SKM-1 (cell line): ENCODE data around the gene EEF1G.
"Not testable (repeated sequence)": the region's sequence is repeated elsewhere in the genome, so short reads cannot be mapped to it uniquely, and the experiment has no call there.

Experiments
- DNase-seq: peaks from one replicate; lab custom pipeline; 2025; ENCODE audit not compliant: unreplicated experiment; lab: John Stamatoyannopoulos, UW

Gene EEF1G, protein sequence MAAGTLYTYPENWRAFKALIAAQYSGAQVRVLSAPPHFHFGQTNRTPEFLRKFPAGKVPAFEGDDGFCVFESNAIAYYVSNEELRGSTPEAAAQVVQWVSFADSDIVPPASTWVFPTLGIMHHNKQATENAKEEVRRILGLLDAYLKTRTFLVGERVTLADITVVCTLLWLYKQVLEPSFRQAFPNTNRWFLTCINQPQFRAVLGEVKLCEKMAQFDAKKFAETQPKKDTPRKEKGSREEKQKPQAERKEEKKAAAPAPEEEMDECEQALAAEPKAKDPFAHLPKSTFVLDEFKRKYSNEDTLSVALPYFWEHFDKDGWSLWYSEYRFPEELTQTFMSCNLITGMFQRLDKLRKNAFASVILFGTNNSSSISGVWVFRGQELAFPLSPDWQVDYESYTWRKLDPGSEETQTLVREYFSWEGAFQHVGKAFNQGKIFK

DNA sequence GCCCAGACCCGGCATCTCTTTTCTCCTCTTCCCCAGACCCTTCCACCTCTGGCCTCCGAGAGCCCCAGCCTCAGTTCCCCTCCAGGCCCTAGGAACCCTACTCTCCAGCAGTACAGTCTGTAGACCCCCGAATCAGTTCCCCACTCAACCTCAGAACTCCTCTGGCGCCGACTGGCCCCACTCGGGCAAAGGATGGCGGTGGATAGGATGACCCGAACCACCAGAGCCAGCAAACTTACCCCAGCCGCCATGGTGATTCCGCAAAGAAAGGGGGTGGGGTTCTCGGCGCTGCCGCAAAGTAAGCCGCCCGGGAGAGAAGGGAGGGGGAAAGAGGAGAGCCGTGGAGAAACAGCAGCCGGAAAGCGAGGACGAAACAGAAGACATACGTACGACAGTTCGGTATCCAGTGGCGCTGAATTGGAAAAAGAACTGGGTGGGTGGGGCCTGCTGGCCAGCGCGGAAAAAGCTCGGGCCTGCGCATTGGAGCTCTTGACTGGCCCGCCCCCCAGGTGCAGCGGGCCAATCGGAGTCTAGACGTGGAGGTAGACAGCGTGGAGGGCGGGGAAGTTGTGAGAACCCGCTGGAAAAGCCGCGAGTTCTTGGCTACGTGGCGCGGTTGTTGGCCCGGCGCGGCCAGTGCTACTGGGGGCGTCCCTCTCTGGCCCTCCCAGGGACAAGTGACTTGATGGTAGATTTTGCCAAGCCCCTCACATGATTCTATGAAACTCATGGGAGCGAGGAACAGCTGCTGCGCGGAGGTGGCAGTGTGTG, at the start of gene EEF1G:
Gene EEF1G, minus strand, starts transcription at position 300 of the 771 bp plus-strand sequence. Its CDS starts 49 bp downstream, at position 251.
- peak; percentile 99 for DNase-seq

DNA sequence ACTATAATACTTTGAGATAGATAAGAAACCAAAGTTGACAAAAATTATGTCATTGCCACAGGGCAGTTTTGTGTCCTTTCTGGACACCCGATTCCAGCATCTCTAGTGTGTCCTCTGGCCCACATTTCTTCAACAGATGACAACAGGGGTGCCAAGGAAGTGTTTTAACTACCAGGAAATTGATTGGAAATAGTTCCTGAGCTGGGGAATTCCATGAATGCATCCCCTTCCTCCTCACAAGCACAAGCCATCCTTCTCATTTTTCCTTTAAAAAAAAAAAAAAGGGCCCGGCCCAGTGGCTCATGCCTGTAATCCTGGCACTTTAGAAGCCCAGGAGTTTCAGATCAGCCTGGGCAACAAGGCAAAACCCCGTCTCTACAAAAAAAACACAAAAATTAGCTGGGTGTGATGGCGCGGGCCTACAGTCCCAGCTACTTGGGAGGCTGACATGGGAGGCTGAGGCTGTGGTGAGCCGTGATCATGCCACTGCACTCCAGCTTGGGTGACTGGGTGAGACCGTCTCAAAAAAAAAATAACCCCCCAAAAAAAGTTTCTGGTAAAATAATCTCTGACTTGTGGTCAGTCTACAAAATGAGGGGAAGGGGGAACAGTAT, 48.9 kb upstream of the EEF1G start:
- no peak for DNase-seq

DNA sequence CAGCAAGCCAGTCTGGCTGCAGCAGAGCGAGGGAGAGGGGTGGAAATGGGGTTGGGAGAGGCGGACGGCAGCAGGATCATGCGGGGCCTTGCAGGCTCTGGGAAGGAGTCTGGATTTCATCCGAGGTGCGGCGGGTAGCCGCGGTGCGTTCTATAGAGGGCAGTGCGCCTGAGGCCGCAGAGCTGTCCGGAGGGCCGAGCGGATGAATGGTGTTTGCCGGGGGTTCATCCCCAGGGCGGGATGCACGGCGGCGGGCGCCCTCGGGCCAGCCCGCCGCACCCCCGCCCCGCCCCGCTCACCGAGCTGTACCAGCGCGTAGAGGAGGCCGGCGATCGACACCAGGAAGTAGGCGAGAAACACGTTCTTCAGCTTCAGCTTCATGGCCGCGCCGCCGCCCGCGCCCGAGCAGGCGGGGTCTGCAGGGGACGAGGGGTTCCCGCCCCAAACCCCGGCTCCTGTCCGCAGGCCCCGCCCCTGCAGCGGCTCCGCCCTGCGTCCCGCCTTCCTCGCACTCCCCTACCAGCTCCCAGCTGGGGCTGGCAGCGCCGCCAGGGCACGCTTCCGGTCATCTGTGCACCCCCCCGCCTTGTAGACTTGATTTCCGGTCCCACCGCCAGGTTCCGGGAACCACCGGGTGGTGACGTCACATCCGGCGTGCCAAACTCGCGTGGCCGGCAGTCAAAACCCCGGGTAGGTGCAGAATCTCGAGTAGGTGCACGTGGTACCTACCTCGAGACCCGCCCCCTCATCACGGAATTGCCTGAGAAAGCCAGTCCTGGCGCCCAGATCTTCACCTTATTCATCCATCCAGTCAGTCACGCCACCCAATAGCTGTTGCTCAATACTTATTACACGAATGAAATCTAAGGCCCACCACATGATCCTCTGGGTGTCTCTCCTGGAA, 48.1 kb upstream of the EEF1G start, which contains the start of gene B3GAT3:
Gene B3GAT3, minus strand, starts transcription at position 420 of the 904 bp plus-strand sequence. Its CDS starts 39 bp downstream, at position 381.
- peak; percentile 93 for DNase-seq

DNA sequence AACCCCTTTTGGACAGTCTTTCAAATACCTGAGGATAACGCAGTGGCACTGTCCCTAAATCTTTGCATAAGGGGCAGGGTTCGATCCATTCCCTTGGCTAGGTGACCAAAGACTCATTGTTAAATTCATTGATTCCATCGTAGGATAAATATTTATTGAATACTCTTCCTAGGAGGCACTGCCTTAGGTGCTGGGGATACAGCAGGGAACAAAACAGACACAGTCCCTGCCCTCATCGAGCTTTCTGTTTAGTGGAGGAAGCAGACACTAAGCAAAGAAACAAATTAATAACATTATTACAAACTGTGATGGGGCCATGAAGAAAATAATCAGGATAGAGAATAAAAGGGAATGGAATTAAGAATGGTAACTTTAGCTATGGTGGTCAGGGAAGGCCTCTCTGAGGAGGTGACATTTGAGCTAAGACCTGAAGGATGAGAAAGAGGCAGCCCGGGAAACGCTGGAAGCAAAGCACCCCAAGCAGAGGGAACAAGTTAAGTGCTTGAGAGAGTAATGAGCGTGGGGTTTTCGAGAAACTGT, 47.4 kb upstream of the EEF1G start:
- DNase-seq = no peak

DNA sequence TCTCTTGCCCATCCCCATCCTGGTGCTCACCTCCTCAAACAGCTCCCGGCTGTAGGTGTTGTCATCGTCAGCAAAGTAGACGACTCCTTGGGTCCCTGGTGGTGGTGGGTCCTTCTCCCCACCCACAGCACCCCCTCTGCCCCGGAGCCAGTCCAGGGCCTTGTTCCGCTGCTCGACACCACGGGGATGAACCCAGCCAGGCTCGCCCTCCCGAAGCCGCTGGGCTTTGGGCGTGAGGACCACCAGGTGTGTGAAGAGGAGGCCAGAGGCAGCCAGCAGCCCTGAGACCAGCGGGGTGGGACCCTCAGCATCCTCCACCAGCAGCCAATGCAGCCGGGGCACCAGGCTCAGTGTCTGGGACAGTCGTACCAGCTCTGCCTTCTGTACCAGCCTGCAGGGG, 43.3 kb upstream of the EEF1G start:
- DNase-seq = not testable (repeated sequence)

DNA sequence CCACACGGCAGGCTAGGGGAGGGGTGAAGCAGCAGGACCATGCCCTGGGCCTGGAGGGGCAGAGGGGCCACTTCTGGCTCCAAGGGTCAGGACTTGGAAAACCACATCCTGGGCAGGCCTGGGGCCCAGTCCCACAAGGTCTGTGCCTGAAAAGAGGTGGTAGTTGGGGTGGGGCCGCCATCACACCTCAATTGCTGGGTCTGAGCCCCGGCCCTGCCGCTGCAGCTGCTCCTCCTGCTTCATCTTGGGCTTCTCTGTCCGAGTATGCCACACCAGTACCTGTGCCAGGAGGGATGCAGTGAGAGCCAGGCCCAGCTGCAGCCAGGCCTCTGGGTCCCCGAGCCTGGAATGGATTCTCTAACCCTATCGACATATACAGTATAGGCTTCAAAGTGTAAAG, 41.8 kb upstream of the EEF1G start:
- no peak for DNase-seq

DNA sequence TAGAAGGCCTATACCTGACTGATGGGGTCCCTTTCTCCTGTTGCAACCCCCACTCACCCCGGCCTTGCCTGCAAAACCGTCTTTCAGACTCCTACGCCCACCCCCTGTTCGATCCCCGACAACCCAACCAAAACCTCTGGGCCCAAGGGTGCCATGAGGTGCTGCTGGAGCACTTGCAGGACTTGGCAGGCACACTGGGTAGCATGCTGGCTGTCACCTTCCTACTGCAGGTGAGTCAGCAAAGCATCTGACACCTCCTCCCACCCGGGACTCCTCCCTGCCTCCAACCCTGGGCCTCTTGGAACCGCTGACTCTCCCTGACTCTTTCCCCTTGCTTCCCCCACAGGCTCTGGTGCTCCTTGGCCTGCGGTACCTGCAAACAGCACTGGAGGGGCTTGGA, 40.6 kb upstream of the EEF1G start:
- DNase-seq = no peak

DNA sequence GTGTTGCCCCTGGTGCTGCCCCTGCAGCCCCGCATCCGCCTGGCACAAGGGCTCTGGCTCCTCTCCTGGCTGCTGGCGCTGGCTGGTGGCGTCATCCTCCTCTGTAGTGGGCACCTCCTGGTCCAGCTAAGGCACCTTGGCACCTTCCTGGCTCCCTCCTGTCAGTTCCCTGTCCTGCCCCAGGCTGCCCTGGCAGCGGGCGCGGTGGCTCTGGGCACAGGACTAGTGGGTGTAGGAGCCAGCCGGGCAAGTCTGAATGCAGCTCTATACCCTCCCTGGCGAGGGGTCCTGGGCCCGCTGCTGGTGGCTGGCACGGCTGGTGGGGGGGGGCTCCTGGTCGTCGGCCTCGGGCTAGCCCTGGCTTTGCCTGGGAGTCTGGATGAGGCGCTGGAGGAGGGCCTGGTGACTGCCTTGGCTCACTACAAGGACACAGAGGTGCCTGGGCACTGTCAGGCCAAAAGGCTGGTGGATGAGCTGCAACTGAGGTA, 39.6 kb upstream of the EEF1G start:
- DNase-seq = no peak

DNA sequence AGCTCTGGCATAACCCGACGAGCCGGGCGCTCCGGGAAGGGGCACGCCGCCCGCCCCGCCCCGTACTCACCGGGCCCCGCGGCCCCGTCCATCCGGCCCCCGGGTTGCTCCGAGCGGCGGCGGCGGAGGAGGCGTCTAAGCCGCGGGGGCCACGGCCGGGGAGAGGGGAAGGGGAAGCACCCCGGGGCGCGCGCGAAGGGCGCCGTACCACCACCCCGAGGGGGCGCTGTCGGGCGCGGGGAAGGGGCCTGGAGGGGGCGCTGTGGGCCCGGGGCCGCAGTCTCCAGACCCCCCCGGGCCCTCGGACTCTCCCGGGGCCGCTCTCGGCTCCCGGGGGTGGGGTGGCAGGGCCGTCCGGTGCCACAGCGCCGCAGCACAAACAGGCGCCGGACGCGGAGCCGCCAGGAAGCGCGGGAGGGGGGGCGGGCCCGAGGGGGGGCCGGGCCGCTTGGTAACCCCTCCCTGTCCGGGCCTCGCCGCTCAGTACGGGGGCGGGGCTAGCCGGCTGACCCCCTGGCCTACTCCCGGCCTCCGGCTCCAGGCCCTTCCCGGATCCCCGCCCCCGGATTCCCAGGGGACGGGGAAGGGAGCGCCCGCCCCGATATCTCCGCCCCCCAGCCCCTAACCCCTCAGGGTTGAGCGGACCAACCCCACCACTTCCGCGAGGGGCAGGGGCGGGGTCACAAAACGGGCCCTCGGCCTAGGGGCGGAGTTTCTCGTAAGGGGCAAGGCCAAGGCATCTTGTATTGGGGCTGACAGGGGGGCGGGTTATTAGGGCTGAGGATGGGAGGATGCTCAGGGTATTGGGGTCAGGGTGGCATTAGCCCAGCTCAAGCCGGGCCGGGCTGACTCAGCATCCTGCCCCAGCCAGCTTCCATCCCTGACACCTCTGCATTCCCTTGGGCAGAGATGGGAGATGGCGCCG, 38.9 kb upstream of the EEF1G start, which contains the start of the genes EML3 and ROM1:
Gene EML3, minus strand, starts transcription at position 410 of the 925 bp plus-strand sequence. Its CDS starts 318 bp downstream, at position 92.
Gene ROM1, plus strand, starts transcription at position 892 of the 925 bp plus-strand sequence. Its CDS starts 25 bp downstream, at position 917.
- DNase-seq = peak; percentile 63

DNA sequence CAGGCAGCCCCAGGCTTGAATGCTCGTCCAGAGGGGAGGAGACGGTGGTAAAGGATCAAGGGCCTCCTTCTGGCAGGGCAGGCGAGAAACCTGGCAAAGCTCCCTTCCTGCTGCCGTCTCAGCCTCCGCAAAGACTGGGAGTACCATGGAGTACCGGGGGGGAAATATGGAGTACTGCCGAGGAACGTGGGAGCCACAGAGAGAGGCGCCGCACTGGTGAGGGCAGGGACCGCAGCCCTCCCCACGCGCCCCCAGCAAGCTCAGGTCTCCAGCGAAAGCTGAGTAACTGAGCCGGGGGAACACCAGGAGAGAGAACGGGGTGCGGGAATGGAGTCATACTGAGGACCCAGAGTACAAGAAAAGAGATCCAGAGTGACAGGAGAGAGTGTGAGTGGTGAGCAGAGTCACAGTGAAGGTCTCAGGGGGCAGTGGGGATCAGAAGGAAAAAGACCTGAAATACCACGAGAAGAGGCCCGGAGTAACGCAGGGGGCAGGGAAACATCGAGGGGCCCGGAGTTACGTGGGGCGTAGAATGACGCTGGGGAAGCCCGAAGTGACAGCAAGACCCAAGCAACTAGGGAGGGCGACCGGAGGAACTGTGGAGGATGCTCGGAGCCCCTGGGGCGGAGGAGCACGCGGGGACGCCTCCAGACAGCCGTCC, 38.1 kb upstream of the EEF1G start:
- peak; percentile 31 for DNase-seq

DNA sequence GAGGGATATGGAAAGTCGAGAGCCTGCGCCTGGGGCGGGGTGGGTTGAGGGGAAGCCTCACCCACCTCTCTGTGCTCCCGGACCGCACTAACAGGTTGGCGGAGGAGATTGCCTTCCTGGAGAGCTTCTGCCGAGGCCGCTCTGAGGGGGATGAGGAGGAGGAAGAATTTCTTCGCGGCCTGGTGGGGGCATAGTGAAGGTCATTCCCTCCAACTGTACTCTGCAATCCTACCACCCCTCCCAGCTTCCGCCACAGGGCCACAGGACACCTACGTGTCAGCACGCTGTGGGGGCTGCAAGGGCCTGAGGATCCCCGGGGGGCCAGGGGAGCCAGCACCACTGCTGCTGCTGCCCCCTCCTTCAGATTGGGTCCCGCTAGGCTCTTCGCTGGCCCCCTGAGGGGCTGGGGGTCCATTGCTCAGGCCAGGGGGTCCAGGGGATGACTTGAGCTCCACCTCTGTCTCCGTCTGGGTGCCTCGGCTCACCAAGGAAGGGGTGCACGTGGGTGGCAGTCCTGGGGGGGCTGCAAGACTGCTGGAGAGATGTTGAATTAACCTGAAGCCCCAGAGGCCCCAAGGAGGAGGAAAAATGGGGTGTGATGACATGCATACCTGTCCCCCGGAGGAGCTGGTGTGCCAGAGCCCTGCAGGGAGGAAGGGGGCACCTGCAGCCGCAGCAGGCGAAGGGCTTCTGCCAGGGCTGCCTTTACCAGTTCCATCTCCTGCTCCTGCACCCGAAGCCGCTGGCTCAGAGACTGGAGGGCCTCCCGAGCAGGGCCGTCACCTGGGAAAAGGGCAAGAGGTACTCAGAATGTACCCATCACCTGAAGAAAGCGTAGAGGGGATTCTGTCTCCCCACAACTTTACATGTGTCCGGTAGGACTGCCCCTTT, 37.4 kb upstream of the EEF1G start:
- no peak for DNase-seq

DNA sequence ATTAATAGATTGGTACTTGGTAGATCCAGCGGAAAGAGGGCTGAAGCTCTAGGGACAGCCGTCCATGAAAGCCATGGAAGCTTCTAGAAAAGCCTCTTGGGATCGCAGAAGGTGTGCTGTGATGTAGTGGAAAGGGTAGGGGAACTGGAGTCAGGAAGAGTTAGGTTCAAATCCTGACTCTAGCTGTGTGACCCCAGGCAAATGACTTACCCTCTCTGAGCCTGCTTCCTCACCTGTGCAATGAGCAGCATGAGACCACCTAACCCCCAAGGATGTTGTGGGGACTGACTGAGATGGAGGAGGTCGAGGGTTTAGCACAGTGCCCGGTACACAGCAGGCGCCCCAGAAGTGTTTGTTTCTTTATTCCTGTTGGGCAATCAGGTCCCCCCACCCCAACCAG, 36.7 kb upstream of the EEF1G start:
- DNase-seq = no peak

DNA sequence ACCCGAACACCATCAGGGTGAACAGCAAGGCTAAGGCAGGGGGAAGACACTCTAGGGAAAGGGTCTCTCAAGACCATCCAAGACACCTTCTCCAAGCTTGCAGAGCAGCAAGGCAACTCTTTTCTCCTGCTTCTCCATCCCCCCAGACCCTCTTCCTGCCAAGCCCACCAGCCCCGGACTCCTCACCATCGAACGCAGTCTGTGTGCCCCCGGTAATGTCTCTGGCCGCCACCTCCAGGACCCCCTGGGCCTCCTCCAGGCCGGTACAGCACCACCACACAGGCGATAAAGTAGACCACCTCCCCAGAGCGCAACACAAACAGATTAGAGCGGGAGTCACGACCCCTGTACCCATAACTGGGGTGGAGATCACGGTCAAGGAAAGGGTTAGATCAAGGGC, 35.1 kb upstream of the EEF1G start:
- no peak for DNase-seq

DNA sequence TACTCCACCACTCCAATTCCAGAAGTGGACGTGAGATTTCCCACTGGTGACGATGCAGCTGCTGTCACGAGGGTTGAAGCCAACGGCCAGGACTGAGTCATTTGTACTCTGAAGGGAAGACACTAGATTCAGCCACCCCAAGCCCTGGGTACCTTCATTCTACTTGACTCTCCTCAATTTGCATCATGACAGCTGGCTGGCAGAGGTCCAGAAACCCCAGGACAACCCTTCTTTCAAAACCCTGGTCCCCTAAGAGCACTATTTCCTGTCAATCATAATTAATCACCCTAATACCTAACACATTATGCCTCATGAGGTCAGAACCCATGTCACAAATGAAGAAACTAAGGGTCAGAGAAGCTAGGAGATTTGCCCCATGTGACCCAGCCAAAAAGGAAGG, 34.0 kb upstream of the EEF1G start:
- no peak for DNase-seq

DNA sequence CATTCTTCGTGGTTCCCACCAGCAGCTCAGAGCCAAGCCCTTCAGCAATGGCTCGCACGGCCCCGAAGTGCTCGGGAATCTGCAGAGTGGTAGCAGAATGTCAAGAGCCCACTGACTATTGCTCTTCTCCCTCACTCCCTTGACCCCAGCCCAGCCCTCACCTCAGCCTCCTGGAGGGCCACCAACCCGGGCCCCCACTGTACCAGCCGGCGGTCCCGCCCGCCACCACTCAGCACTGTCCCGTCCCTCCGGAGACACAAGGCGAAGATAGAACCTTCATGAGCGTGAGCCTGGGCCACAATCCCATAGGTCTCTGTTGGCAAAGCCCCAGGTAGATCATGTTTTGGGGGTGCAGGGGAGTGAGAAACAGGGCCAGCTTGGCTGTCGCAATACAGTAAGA, 32.2 kb upstream of the EEF1G start:
- no peak for DNase-seq

DNA sequence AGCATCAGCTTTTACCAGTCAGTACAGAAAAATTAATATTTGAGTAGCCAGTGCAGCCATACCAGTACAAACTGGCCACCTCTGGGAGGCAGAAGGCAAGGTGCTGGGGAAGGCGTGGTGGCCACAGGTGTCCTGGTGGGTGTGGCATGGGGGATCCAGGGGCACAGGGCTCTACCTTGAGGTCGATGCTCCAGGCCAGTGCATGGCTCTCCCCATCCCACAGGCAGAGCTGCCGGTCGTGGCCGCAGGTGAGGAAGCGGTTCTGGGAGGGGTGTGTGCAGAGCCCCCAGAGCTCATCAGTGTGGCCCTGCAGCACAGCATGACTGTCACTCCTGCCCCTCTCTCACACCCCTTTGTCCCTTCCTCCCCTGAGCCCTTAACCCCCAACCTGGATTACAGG, 31.8 kb upstream of the EEF1G start:
- DNase-seq = no peak

DNA sequence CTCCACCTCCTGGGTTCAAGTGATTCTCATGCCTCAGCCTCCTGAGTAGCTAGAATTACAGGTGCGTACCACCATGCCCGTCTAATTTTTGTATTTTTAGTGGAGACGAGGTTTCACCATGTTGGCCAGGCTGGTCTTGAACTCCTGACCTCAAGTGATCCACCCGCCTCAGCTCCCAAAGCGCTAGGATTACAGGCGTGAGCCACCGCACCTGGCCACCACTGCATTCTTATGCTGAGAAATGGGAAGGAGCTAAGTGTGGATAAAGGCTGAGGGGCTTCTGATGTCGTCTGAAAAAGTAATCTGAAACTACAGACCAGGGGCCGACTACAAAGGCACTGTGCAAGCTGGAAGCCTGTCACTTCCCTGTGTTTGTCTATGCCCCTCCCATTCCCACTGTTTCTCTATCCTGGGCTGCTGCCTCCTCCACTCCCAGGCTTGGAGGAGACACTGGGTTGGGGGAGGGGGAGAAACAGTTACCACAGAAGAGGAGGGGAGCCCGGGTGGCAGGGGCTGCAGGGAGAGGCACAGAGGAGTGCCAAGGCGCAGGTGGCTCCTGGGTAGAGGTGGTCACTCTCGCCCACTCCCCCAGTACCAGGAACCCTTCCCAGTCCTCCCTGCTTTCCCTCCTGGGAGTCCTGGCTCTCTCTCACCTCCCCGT, 30.9 kb upstream of the EEF1G start:
- no peak for DNase-seq
